ENCODE data around the gene ZBTB46. TPM values are rescaled to one million over a fixed set of nuclear protein-coding genes. Genes with fewer than 3 reads are reported as not detected.
"Not testable (repeated sequence)": the region's sequence is repeated elsewhere in the genome, so short reads cannot be mapped to it uniquely, and the experiment has no call there.

Gene ZBTB46
- total RNA-seq, 1 donor from 2014 or later = 13.8 TPM

DNA sequence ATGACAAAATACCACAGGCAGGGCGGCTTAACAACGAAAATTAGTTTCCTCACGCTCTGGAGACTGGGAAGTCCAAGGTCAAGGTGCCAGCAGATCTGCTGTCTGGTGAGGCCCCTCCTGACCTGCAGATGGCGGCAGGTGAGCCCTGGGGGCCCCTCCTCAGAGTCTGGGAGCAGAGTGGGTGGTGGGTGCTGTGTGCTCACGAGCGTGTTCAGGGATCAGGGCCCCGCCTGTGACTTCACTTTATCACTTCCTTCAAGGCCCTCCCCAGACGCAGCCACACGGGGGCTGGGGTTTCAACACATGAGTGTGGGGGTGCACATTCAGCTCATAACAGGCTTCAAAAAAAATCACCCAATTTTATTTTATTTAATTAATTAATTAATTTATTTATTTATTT lies 52.2 kb downstream of the ZBTB46 start:
- DNase-seq (ENCODE audit: missing footprints) (no peak), ATAC-seq (no peak)
- intact Hi-C loops (cut with DNase I) = loop anchor here (10.0 kb wide), 1 partner anchor 196 kb away; the partner anchor contains the start of gene SAMD10

GRCh38 chr20:63778034-63778752 lies 52.9 kb downstream of the ZBTB46 start:
- no peak for DNase-seq (ENCODE audit: missing footprints)
- ATAC-seq = no peak
- intact Hi-C loops (cut with DNase I) = loop anchor here (10.0 kb wide), 1 partner anchor 197 kb away; the partner anchor contains the start of gene SAMD10

- intact Hi-C loops (cut with DNase I) = loop anchor here (10.0 kb wide), 1 partner anchor 197 kb away; the partner anchor contains the start of gene SAMD10
- ATAC-seq (no peak), DNase-seq (ENCODE audit: missing footprints) (no peak)
Measured at GRCh38 chr20:63777614-63778013, 53.5 kb downstream of the ZBTB46 start.

- intact Hi-C loops (cut with DNase I) = loop anchor here (10.0 kb wide), 1 partner anchor 198 kb away; the partner anchor contains the start of gene SAMD10
- DNase-seq (ENCODE audit: missing footprints); ATAC-seq: not testable (repeated sequence)
Measured at GRCh38 chr20:63776875-63777274, 54.2 kb downstream of the ZBTB46 start.

DNA sequence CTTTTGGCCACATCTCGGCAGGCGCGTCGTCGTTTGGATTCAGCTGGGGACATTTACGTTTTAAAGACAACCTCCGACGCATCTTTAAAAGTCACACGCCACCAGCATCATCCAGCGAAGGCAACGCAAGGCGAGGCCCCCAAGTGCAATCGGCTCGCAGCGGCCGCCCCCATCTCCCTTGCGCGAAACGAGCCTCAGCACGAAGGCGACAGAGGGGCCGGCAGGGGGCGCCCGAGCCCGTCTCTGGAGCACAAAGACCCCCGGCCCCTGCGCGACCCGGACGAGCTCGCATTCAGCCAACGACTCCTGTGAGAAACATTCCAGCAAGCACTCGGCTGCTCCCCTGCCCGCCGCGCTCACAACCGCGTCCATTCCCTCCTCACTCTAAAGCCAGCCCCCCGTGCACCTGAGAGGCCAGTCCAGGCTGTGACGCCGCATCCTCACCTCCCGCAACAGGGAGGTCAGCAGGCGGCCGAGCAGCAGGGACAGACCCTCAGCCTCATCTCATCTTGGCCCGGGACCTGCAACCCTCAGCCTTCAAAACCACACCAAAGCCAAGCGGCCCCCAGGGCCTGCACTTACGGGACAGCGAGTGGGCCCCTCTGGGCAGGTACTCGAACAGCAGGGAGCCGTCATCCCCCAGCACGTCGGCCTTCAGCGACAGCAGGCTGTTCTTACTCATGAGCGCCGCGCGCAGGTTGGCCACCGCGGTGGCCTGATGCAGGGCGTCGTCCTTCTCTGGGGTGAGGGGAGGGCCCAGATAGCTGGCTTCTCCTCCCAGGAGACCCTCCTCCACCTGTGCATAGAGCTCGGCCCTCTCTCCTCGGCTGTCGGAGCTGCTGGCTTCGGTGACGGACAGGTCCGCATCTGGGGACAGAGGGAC lies 55.7 kb downstream of the ZBTB46 start:
- intact Hi-C loops (cut with DNase I) = loop anchor here (10.0 kb wide), 1 partner anchor 199 kb away; the partner anchor contains the start of gene SAMD10
- peak; percentile 49 for ATAC-seq
- no peak for DNase-seq (ENCODE audit: missing footprints)

- DNase-seq (ENCODE audit: missing footprints) = no peak
- intact Hi-C loops (cut with DNase I) = loop anchor here (10.0 kb wide), 1 partner anchor 200 kb away; the partner anchor contains the start of gene SAMD10
- no peak for ATAC-seq
Measured at GRCh38 chr20:63774306-63774705, 56.8 kb downstream of the ZBTB46 start.

DNA sequence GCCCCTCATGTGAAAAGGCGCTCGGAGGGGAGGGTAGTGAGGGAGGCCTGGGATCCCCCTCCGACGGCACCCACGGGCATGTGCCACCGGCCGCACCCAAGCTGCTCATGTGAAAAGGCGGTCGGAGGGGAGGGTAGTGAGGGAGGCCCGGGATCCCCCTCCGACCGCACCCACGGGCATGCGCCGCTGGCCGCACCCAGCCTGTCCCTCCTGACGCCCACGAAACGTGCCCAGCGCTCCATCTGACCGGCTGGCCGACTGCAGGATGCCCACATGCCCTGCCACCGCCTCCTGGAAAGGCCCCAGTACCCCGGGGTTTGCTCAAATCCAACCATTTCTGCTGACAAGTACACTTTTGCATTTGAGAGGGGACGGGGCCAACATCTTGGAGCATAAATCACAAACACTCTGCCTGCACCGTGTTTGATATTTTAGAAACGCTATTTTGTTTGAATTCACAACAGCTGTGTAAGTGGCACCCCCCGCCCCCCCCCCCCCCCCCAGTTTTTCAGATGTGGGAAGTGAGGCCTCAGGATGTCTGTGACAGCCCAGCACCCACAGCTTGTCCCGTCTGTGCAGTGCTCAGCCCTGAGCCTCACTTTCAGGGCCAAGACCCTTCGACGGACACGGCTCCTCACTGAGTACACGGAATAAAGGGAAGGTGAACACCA lies 57.4 kb downstream of the ZBTB46 start:
- no peak for ATAC-seq
- peak; percentile 25 for DNase-seq (ENCODE audit: missing footprints)
- intact Hi-C loops (cut with DNase I) = loop anchor here (10.0 kb wide), 1 partner anchor 201 kb away; the partner anchor contains the start of gene SAMD10

DNA sequence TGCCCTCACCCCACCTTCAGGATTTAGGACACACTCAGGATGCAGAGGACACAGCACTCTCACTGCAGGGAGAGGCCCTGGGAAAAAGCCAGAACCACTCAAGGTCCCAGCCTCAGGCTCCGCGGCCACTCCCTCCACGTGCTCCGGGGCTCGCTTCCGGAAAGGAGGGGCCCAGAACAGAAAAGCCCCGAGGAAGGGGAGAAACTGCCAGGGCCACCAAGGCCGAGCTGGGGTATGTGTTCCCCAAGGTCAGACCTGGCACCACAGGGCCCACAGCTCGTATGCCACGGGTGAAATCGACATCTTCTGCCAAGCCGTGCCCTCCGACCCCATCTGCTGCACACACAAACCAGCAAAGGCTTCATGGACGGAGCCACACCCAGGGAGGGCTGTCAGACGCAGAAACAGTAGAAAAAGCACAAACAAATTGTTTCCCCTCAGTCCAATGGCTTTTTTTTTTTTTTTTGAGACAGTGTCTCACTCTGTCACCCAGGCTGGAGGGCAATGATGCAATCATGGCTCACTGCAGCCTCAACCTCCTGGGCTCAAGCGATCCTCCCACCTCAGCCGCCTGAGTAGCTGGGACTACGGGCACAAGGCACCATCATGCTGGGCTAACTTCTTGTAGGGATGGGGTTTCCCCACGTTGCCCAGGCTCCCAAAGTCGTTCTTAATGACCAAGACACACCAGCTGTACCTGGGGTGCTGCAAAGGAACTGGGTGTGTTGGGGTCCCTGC lies 58.1 kb downstream of the ZBTB46 start:
- intact Hi-C loops (cut with DNase I) = loop anchor here (10.0 kb wide), 1 partner anchor 202 kb away; the partner anchor contains the start of gene SAMD10
- peak; percentile 42 for ATAC-seq

DNA sequence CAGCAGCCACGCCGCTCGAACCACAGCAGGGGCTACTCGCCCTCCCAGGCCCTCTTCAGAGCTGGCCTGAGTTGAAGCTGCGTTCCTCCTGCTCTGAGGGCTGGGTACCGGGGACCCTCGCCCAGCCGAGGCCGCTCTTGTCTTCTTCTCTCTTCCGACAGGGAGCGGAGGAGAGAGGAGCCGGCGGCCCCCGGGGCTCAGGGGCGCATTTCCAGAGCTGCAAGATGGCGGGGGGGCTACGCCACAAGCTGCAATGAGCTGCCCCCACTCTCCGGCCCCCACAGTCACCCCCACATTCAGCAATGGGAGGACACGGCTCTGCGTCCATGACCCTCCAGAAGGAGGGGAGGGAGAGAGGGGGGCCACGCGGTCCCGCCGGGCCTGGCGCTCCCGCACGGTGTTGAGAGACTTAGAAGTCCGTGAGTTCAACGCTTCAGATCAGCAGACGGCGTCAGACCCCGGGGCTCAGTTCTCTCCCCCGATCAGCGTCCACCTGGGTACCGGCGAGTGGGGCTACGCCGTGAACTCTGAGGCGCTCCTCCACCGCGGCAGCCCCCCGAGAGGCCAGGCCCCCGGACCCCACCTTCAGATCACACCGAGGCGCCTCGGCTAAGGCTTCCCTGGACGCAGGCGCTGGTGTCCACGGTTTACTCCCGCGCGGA lies 59.9 kb downstream of the ZBTB46 start:
- intact Hi-C loops (cut with DNase I) = loop anchor here (10.0 kb wide), 1 partner anchor 204 kb away; the partner anchor contains the start of gene SAMD10
- no peak for DNase-seq (ENCODE audit: missing footprints)
- ATAC-seq = no peak

More for the DNA sequence above, 58.1 kb downstream of the ZBTB46 start:
- DNase-seq (ENCODE audit: missing footprints) = no peak

GRCh38 chr20:63769891-63770474 lies 61.1 kb downstream of the ZBTB46 start:
- ATAC-seq = no peak
- DNase-seq (ENCODE audit: missing footprints) = no peak
- intact Hi-C loops (cut with DNase I) = loop anchor here (10.0 kb wide), 1 partner anchor 205 kb away; the partner anchor contains the start of gene SAMD10

- ATAC-seq = no peak
- DNase-seq (ENCODE audit: missing footprints) = no peak
- intact Hi-C loops (cut with DNase I) = no loop called here
Measured at GRCh38 chr20:63768591-63769515, 62.2 kb downstream of the ZBTB46 start.

DNA sequence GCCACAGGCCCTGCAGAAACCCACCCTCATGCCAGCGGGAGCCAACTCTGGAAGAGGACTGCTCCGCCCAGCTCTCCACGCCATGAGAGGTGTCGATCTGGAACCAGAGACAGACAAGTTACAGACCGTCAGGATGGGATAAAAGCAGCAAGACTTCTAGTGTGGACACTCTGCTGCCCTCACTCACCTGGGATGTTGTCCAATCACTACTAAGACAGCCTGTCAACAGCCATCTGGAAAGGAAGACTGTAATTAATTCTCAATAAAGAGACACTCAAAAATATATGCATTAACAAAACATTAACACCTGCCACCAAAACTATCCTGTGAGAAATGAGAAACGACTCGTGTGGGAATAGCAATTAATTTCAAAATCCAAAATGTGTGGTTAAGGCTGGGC lies 63.2 kb downstream of the ZBTB46 start:
- intact Hi-C loops (cut with DNase I) = no loop called here
- ATAC-seq (no peak), DNase-seq (ENCODE audit: missing footprints) (no peak)

- peak; percentile 64 for ATAC-seq
- DNase-seq (ENCODE audit: missing footprints) = no peak
- intact Hi-C loops (cut with DNase I) = no loop called here
Measured at GRCh38 chr20:63767456-63767855, 63.6 kb downstream of the ZBTB46 start.

DNA sequence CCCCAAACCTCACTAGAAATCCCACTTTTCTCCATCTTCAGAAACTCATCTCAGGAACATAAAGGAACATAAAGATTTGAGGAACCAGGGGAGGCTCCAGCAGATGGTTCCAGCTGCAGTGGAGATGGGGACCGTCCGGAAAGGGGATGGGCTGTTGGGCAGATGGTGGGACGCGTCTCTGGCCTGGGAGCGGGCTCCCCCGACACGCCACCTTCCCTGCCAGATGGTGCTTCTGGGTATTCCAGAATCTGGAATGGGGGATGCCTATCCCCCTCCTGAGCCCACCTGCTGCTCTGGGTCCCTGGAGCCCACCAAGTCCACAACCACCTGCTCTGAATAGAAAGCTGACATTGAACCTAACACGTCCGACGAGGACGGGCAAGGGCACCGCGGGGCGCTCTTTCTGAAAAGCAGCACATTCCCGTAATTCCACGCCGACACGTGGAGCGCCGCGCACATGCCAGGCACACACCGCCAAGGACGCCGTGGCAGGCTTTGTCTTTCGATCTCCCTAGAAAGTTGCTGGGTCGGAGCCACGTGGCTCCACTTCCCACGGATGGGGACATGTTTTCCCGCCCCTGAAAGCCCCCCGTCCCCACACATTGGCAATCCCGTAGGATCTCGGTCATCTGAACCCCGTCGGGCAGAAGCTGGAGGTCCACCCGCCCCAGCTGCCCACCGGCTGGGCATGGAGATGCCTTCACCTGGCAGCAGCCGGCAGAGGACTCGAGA lies 64.2 kb downstream of the ZBTB46 start:
- intact Hi-C loops (cut with DNase I) = no loop called here
- DNase-seq (ENCODE audit: missing footprints) = no peak
- ATAC-seq = no peak

DNA sequence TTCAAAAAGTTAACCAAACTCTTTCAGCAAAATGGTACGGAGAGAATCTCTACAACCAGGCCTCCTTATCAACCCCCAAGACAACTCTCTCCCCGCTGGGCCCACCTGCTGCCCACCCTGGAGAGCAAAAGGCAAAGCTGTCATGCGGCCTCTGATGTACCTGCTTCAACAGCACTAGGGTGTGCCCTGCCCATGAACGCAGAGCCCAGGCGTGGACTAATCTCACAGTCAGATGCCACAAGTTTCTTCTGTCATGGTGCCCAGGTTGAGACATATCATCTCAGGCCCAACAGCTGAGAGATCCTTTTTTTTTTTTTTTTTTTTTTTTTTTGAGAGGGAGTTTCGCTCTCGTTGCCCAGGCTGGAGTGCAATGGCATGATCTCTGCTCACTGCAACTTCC lies 65.2 kb downstream of the ZBTB46 start:
- ATAC-seq (no peak), DNase-seq (ENCODE audit: missing footprints) (no peak)
- intact Hi-C loops (cut with DNase I) = no loop called here
